GM18873 (cell line): ENCODE measurements around the gene NAALADL2.
"Not testable (repeated sequence)": the region's sequence is repeated elsewhere in the genome, so short reads cannot be mapped to it uniquely, and the experiment has no call there.

Experiments used
- ATAC-seq: cut with Tn5 transposase; IDR thresholded peaks from one replicate; pipeline ENCODE4 v1.9.1; 2021; ENCODE audit warnings: mild to moderate bottlenecking, moderate library complexity, moderate number of reproducible peaks; ENCODE audit not compliant: unreplicated experiment, low FRiP score

The NAALADL2 gene

GRCh38 chr3:175118382-175118941 lies 259.3 kb downstream of the NAALADL2 start:
- ATAC-seq = no peak

GRCh38 chr3:175121225-175121624 lies 262.1 kb downstream of the NAALADL2 start:
- no peak for ATAC-seq

DNA sequence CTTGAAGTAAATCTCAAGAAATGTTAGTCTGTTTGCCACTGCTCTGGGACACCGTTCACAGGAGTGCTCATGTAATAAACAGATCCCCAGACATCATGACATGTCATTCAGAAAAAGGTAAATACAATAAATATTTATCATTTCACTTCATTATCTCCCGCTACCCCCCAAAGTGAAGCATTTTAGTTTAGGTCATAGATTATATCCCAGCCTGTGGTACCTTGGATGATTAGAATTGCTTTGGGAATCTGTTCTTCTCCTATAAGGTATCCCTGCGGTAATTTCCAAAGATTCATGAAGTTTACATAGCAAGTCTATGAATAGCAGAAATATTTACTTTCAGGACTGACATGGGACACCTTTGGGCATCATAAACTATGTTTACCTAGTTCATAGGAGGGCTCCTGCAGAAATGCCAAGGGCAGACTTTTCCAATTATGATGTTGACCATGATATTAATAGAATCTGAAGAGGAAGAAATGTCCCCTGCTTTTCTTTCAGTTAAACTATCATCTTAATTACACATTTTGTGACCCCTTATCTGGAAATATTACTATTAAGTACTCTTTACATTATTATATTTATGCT lies 268.0 kb downstream of the NAALADL2 start:
- ATAC-seq = no peak

DNA sequence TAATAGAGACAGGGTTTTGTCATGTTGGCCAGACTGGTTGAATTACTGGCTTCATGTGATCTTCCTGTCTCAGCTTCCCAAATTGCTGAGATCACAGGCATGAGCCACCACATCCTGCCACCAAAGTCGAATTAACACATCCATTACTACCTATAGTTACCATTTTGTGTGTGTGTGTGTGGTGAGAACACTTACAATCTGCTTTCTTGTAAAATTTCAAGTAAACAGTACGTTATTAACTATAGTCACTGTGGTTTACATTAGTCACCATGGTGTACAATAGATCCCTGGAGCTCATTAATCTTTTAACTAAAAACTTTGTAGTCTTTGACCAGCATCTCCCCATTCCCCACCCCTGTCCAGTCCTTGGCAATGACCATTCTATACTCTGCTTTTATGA lies 270.0 kb downstream of the NAALADL2 start:
- ATAC-seq = no peak

- no peak for ATAC-seq
These were observed 270.4 kb downstream of the NAALADL2 start for GRCh38 chr3:175129571-175129970.

- ATAC-seq = not testable (repeated sequence)
These were observed 272.7 kb downstream of the NAALADL2 start for GRCh38 chr3:175131866-175132265.

GRCh38 chr3:175132706-175133105 lies 273.6 kb downstream of the NAALADL2 start:
- not testable (repeated sequence) for ATAC-seq

DNA sequence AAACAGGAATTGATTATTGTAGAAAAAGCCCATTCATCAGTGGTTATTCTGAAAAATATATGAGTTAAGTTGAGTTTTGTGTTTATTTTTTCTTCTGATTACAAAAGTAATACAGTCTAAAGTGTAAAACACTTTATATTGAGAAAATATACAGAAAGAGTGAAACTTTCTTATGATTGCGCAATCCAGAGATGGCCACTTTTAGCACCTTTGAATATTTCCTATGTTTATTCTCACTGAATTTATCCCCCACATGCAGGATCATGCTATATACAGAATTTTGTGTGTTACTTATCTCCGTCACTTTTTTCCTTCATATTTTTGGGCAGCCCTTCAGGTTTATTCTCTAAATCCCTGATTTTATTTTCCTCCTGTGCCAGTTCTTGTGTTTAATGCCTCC lies 285.2 kb downstream of the NAALADL2 start:
- no peak for ATAC-seq

- no peak for ATAC-seq
These were observed 287.1 kb downstream of the NAALADL2 start for GRCh38 chr3:175146258-175146657.

GRCh38 chr3:175149675-175150074 lies 290.5 kb downstream of the NAALADL2 start:
- ATAC-seq = no peak

- ATAC-seq = no peak
These were observed 291.8 kb downstream of the NAALADL2 start for GRCh38 chr3:175150812-175151401.

DNA sequence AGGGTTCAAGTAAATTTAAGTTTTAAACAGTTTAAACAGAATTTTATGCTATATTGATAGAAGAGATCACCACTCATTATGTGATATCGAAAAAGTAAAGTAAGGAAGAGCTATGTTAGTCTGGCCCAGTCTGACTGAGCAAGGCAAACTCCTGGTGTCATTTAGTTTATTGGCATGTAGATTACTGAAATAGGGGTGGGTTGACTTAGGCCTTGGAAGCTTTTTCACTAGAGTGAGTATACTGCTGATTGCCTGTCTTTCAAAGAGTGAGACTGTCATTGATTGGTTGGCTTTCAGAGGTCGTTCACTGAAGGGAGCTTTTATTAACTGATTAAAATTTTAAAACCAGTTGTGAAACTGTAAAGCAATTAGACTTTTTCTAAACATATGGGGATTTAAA lies 294.5 kb downstream of the NAALADL2 start:
- no peak for ATAC-seq

DNA sequence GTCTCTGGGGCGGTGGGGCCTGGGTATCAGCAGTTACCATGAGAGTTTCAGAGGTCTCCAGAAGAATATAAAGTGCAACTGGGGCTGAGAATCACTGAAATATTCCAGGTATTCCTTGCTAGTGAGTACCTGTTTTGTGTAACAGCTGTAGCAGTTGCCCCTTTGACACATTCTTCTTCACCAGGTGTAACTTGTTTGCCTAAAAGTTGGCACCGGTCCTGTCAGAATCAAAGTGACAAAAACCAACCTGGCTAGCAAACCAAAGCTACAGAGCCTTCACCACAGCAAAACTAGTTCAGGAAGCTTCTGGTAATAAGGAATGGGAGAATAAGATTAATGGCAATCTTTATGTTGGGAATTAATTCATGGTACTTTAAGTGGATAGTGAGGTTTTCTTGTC lies 296.0 kb downstream of the NAALADL2 start:
- ATAC-seq = no peak

GRCh38 chr3:175159202-175159601 lies 300.1 kb downstream of the NAALADL2 start:
- ATAC-seq = no peak

DNA sequence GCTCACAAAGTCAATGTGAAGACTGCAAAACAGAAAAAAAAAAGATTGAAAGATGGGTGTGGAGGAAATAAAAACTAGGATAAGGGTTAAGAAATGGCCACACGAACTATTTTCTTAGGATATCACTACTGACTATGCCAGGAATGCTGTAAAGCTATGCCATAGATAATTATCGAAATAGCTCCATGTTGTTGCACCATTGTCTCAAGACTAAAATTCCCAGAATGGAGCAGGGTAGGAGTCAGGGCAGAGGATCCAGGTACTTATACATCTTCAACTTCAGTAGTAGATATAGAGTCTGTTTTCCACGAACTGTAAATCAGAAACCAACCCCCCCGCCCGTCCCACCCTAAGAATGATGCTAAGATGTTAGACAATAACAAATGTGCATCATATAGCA lies 302.2 kb downstream of the NAALADL2 start:
- no peak for ATAC-seq

DNA sequence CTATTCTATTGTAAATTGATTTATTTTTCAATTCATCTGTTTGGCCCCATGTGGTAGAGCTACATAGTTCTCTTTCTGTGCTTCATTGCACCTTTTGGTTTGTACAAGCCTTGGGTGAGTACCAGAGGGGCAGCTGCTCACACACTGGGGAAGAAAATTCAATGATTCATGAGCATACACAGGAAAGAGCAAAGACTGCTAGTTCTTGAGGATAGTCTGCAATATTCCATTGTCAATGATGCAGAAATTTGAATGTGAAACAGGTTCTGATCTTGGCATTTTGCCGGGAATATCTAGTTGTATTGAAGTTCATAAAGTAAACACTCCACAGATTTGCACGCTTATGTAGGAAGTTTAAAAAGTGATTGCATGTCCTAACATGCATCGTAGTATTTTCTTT lies 304.6 kb downstream of the NAALADL2 start:
- no peak for ATAC-seq

DNA sequence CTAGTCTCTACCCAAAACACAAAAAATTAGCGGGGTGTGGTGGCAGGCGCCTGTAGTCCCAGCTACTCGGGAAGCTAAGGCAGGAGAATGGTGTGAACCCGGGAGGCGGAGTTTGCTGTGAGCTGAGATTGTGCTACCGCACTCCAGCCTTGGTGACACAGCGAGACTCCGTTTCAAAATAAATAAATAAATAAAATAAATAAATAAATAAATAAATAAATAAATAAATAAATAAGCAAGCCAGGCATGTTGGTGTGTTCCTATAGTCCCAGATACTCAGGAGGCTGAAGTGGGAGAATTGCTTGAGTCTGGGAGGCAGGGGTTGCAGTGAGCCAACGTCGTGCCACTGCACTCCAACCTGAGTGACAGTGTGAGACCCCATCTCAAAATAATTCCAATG lies 314.0 kb downstream of the NAALADL2 start:
- not testable (repeated sequence) for ATAC-seq

GRCh38 chr3:175176556-175176955 lies 317.4 kb downstream of the NAALADL2 start:
- no peak for ATAC-seq

DNA sequence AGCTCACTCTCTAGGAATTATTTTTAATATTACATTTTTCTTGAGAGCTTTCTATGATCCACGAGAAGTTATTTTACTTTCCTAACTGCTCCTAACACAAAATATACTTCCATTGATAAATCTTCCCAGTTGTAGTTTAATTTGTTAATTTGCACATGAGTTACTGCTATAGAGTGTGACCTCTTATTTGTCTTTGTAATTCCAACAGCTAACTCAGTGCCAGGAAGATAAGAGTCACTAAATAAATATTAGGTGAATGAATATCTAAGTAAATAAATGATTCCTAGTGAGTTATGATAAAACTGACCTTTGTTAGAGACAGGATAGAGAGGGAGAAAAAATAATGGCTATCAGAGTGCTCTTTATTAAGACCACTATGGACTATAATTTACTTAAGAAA lies 319.9 kb downstream of the NAALADL2 start:
- ATAC-seq = no peak

GRCh38 chr3:175184392-175184791 lies 325.3 kb downstream of the NAALADL2 start:
- no peak for ATAC-seq

- no peak for ATAC-seq
These were observed 326.8 kb downstream of the NAALADL2 start for GRCh38 chr3:175185903-175186302.

- no peak for ATAC-seq
These were observed 327.4 kb downstream of the NAALADL2 start for GRCh38 chr3:175186511-175186910.
